ENCODE measurements around the gene OR2M3.
"Not testable (repeated sequence)": the region's sequence is repeated elsewhere in the genome, so short reads cannot be mapped to it uniquely, and the experiment has no call there.

- not testable (repeated sequence) for TF ChIP-seq CTCF (optimal IDR thresholded peaks at IDR 0.05 in 1 of 3, IDR thresholded peaks at IDR 0.05 in 1 of 3, conservative IDR thresholded peaks at IDR 0.05 in 1 of 3; ENCODE audit: extremely low read depth in 1 of 3, insufficient read depth in 2 of 3, low read length in 3 of 3); EZH2 (IDR thresholded peaks at IDR 0.05; ENCODE audit: low read length)
These were observed 62.2 kb downstream of the OR2M3 start for GRCh38 chr1:248259309-248259708.

Measured in keratinocyte (primary cell).